ENCODE measurements around the gene HMCN1. TPM values are rescaled to one million over a fixed set of nuclear protein-coding genes. Genes with fewer than 3 reads are reported as not detected.

Gene HMCN1
- total RNA-seq, 2 experiments from 2014 or later, result 0.14 TPM; not detected in 1

GRCh38 chr1:185920602-185921001 lies 186.4 kb downstream of the HMCN1 start:
- intact Hi-C loops (cut with DNase I, micrococcal nuclease), result no loop called here
- Mint-ChIP-seq H3K36me3 (ENCODE audit: low read depth) (no peaks in the 10 kb centered on the region), H3K4me3 (no peak overlapping the region), H3K27me3 (peaks cover 6% of the 10 kb centered on the region), H3K9me3 (ENCODE audit: low read depth) (no peaks in the 10 kb centered on the region), H3K4me1 (no peaks in the 10 kb centered on the region), H3K27ac (no peak overlapping the region)
- ChIA-PET CTCF (no interaction called here), POLR2A (no interaction called here)
- ATAC-seq (no peak), DNase-seq (no peak)

- Mint-ChIP-seq H3K4me3 (no peak overlapping the region), H3K36me3 (ENCODE audit: low read depth) (no peaks in the 10 kb centered on the region), H3K27me3 (peaks cover 6% of the 10 kb centered on the region), H3K9me3 (ENCODE audit: low read depth) (no peaks in the 10 kb centered on the region), H3K27ac (no peak overlapping the region), H3K4me1 (no peaks in the 10 kb centered on the region)
- intact Hi-C loops (cut with DNase I, micrococcal nuclease), result no loop called here
- CTCF ChIA-PET, result interaction anchor here (1.1 kb wide), 1 partner anchor 14 kb away, joined by 4 read pairs; no protein-coding TSS in a partner anchor
- no peak for ATAC-seq
- DNase-seq, result no peak
- POLR2A ChIA-PET, result no interaction called here
Measured at GRCh38 chr1:185921636-185922035, 187.4 kb downstream of the HMCN1 start.

- no peaks in the 10 kb centered on the region for H3K36me3 Mint-ChIP-seq (ENCODE audit: low read depth)
- CTCF ChIA-PET, result interaction anchor here (1.0 kb wide), 1 partner anchor 182 kb away, joined by 3 read pairs; no protein-coding TSS in a partner anchor
- peaks cover 4% of the 10 kb centered on the region for H3K27me3 Mint-ChIP-seq
- DNase-seq (no peak), ATAC-seq (no peak)
- intact Hi-C loops (cut with DNase I, micrococcal nuclease), result no loop called here
- H3K9me3 Mint-ChIP-seq (ENCODE audit: low read depth), result no peaks in the 10 kb centered on the region
- H3K4me3 Mint-ChIP-seq, result no peak overlapping the region
- H3K4me1 Mint-ChIP-seq, result no peaks in the 10 kb centered on the region
- no peak overlapping the region for H3K27ac Mint-ChIP-seq
- POLR2A ChIA-PET, result no interaction called here
Measured at GRCh38 chr1:185926588-185926987, 192.4 kb downstream of the HMCN1 start.

GRCh38 chr1:185929776-185930175 lies 195.6 kb downstream of the HMCN1 start:
- POLR2A ChIA-PET, result no interaction called here
- H3K4me3 Mint-ChIP-seq, result no peak overlapping the region
- intact Hi-C loops (cut with DNase I, micrococcal nuclease), result no loop called here
- H3K36me3 Mint-ChIP-seq (ENCODE audit: low read depth), result no peaks in the 10 kb centered on the region
- H3K27ac Mint-ChIP-seq, result no peak overlapping the region
- ATAC-seq (no peak), DNase-seq (no peak)
- no peaks in the 10 kb centered on the region for H3K4me1 Mint-ChIP-seq
- CTCF ChIA-PET, result interaction anchor here (1.1 kb wide), 1 partner anchor 15 kb away, joined by 3 read pairs; no protein-coding TSS in a partner anchor
- no peaks in the 10 kb centered on the region for H3K9me3 Mint-ChIP-seq (ENCODE audit: low read depth)
- peaks cover 4% of the 10 kb centered on the region for H3K27me3 Mint-ChIP-seq

- CTCF ChIA-PET, result no interaction called here
- no peaks in the 10 kb centered on the region for H3K9me3 Mint-ChIP-seq (ENCODE audit: low read depth)
Measured at GRCh38 chr1:185931438-185931837, 197.2 kb downstream of the HMCN1 start.

GRCh38 chr1:185933580-185933979 lies 199.4 kb downstream of the HMCN1 start:
- Mint-ChIP-seq H3K36me3 (ENCODE audit: low read depth) (no peaks in the 10 kb centered on the region), H3K9me3 (ENCODE audit: low read depth) (peaks cover 6% of the 10 kb centered on the region), H3K27ac (no peak overlapping the region), H3K4me1 (no peaks in the 10 kb centered on the region), H3K4me3 (no peak overlapping the region), H3K27me3 (peaks cover 4% of the 10 kb centered on the region)
- ChIA-PET POLR2A (no interaction called here), CTCF (no interaction called here)
- ATAC-seq (no peak), DNase-seq (no peak)
- intact Hi-C loops (cut with DNase I, micrococcal nuclease), result no loop called here

More at GRCh38 chr1:185931438-185931837, 197.2 kb downstream of the HMCN1 start:
- H3K27ac Mint-ChIP-seq, result no peak overlapping the region
- intact Hi-C loops (cut with DNase I, micrococcal nuclease), result no loop called here
- POLR2A ChIA-PET, result no interaction called here
- ATAC-seq (no peak), DNase-seq (no peak)
- H3K36me3 Mint-ChIP-seq (ENCODE audit: low read depth), result no peaks in the 10 kb centered on the region
- peaks cover 4% of the 10 kb centered on the region for H3K27me3 Mint-ChIP-seq
- H3K4me1 Mint-ChIP-seq, result no peaks in the 10 kb centered on the region
- H3K4me3 Mint-ChIP-seq, result no peak overlapping the region

GRCh38 chr1:185934476-185935189 lies 200.4 kb downstream of the HMCN1 start:
- H3K27ac Mint-ChIP-seq, result no peak overlapping the region
- no peaks in the 10 kb centered on the region for H3K36me3 Mint-ChIP-seq (ENCODE audit: low read depth)
- POLR2A ChIA-PET, result no interaction called here
- no peaks in the 10 kb centered on the region for H3K4me1 Mint-ChIP-seq
- H3K27me3 Mint-ChIP-seq, result peaks cover 4% of the 10 kb centered on the region
- DNase-seq, result no peak
- peaks cover 6% of the 10 kb centered on the region for H3K9me3 Mint-ChIP-seq (ENCODE audit: low read depth)
- CTCF ChIA-PET, result no interaction called here
- no peak for ATAC-seq
- intact Hi-C loops (cut with DNase I, micrococcal nuclease), result no loop called here
- H3K4me3 Mint-ChIP-seq, result no peak overlapping the region

- Mint-ChIP-seq H3K36me3 (ENCODE audit: low read depth) (no peaks in the 10 kb centered on the region), H3K4me3 (no peak overlapping the region), H3K9me3 (ENCODE audit: low read depth) (peaks cover 6% of the 10 kb centered on the region), H3K4me1 (no peaks in the 10 kb centered on the region), H3K27me3 (peaks cover 4% of the 10 kb centered on the region), H3K27ac (no peak overlapping the region)
- POLR2A ChIA-PET, result no interaction called here
- no peak for ATAC-seq
- no peak for DNase-seq
- CTCF ChIA-PET, result interaction anchor here (1.2 to 1.8 kb wide), 2 partner anchors 9 to 13 kb away, joined by 4 to 6 read pairs; no protein-coding TSS in a partner anchor
- intact Hi-C loops (cut with DNase I, micrococcal nuclease), result no loop called here
Measured at GRCh38 chr1:185935360-185935759, 201.2 kb downstream of the HMCN1 start.

GRCh38 chr1:185936641-185937040 lies 202.4 kb downstream of the HMCN1 start:
- H3K27ac Mint-ChIP-seq, result no peak overlapping the region

GRCh38 chr1:185938396-185938795 lies 204.2 kb downstream of the HMCN1 start:
- no peaks in the 10 kb centered on the region for H3K36me3 Mint-ChIP-seq (ENCODE audit: low read depth)
- peaks cover 6% of the 10 kb centered on the region for H3K9me3 Mint-ChIP-seq (ENCODE audit: low read depth)
- H3K27ac Mint-ChIP-seq, result no peak overlapping the region
- H3K4me1 Mint-ChIP-seq, result no peaks in the 10 kb centered on the region
- CTCF ChIA-PET, result no interaction called here
- POLR2A ChIA-PET, result no interaction called here
- H3K27me3 Mint-ChIP-seq, result no peaks in the 10 kb centered on the region
- ATAC-seq (no peak), DNase-seq (no peak)
- intact Hi-C loops (cut with DNase I, micrococcal nuclease), result no loop called here
- H3K4me3 Mint-ChIP-seq, result no peak overlapping the region

More at GRCh38 chr1:185936641-185937040, 202.4 kb downstream of the HMCN1 start:
- H3K27me3 Mint-ChIP-seq, result peaks cover 1% of the 10 kb centered on the region
- peaks cover 6% of the 10 kb centered on the region for H3K9me3 Mint-ChIP-seq (ENCODE audit: low read depth)
- H3K4me1 Mint-ChIP-seq, result no peaks in the 10 kb centered on the region
- no peak overlapping the region for H3K4me3 Mint-ChIP-seq
- intact Hi-C loops (cut with DNase I, micrococcal nuclease), result no loop called here
- H3K36me3 Mint-ChIP-seq (ENCODE audit: low read depth), result no peaks in the 10 kb centered on the region
- ChIA-PET CTCF (interaction anchor here (0.7 to 1.9 kb wide), 4 partner anchors 9 to 439 kb away, joined by 3 to 6 read pairs (median 4); partner anchors contain the start of gene ODR4), POLR2A (no interaction called here)
- ATAC-seq, result no peak
- DNase-seq, result no peak

GRCh38 chr1:185939142-185939541 lies 205.0 kb downstream of the HMCN1 start:
- no peak overlapping the region for H3K27ac Mint-ChIP-seq
- DNase-seq, result no peak
- no peaks in the 10 kb centered on the region for H3K27me3 Mint-ChIP-seq
- intact Hi-C loops (cut with DNase I, micrococcal nuclease), result no loop called here
- peaks cover 6% of the 10 kb centered on the region for H3K9me3 Mint-ChIP-seq (ENCODE audit: low read depth)
- POLR2A ChIA-PET, result no interaction called here
- no peak overlapping the region for H3K4me3 Mint-ChIP-seq
- CTCF ChIA-PET, result no interaction called here
- H3K4me1 Mint-ChIP-seq, result no peaks in the 10 kb centered on the region
- no peaks in the 10 kb centered on the region for H3K36me3 Mint-ChIP-seq (ENCODE audit: low read depth)
- ATAC-seq, result no peak

GRCh38 chr1:185942961-185943360 lies 208.8 kb downstream of the HMCN1 start:
- Mint-ChIP-seq H3K4me3 (no peak overlapping the region), H3K27me3 (no peaks in the 10 kb centered on the region), H3K9me3 (ENCODE audit: low read depth) (peaks cover 4% of the 10 kb centered on the region), H3K27ac (no peak overlapping the region), H3K36me3 (ENCODE audit: low read depth) (no peaks in the 10 kb centered on the region), H3K4me1 (no peaks in the 10 kb centered on the region)
- intact Hi-C loops (cut with DNase I, micrococcal nuclease), result no loop called here
- no peak for DNase-seq
- ChIA-PET CTCF (no interaction called here), POLR2A (no interaction called here)
- ATAC-seq, result no peak

Data from activated CD4-positive, alpha-beta T cell treated with anti-CD3 and anti-CD28 coated beads for 36 hours (primary cell).